Measurements from ENCODE around the gene C16orf95.
"Not testable (repeated sequence)": the region's sequence is repeated elsewhere in the genome, so short reads cannot be mapped to it uniquely, and the experiment has no call there.

C16orf95 gene

GRCh38 chr16:87286839-87287626 lies 30.2 kb downstream of the C16orf95 start:
- DNase-seq (ENCODE audit: low read depth): no peak

GRCh38 chr16:87284183-87284582 lies 33.0 kb downstream of the C16orf95 start:
- no peak for DNase-seq (ENCODE audit: low read depth)

- DNase-seq (ENCODE audit: low read depth): no peak
These were observed 38.0 kb downstream of the C16orf95 start for GRCh38 chr16:87279094-87279658.

GRCh38 chr16:87278191-87279093 lies 38.8 kb downstream of the C16orf95 start:
- DNase-seq (ENCODE audit: low read depth): no peak

GRCh38 chr16:87276924-87277323 lies 40.3 kb downstream of the C16orf95 start:
- DNase-seq (ENCODE audit: low read depth): no peak

- DNase-seq (ENCODE audit: low read depth): no peak
These were observed 41.0 kb downstream of the C16orf95 start for GRCh38 chr16:87276091-87276701.

- no peak for DNase-seq (ENCODE audit: low read depth)
These were observed 42.4 kb downstream of the C16orf95 start for GRCh38 chr16:87274794-87275193.

- no peak for DNase-seq (ENCODE audit: low read depth)
These were observed 43.6 kb downstream of the C16orf95 start for GRCh38 chr16:87273471-87274030.

- no peak for DNase-seq (ENCODE audit: low read depth)
These were observed 45.9 kb downstream of the C16orf95 start for GRCh38 chr16:87271256-87271655.

- DNase-seq (ENCODE audit: low read depth): no peak
These were observed 49.6 kb downstream of the C16orf95 start for GRCh38 chr16:87267566-87267965.

- DNase-seq (ENCODE audit: low read depth): no peak
These were observed 50.3 kb downstream of the C16orf95 start for GRCh38 chr16:87266846-87267245.

GRCh38 chr16:87265261-87265660 lies 51.9 kb downstream of the C16orf95 start:
- no peak for DNase-seq (ENCODE audit: low read depth)

- no peak for DNase-seq (ENCODE audit: low read depth)
These were observed 52.6 kb downstream of the C16orf95 start for GRCh38 chr16:87264634-87265033.

GRCh38 chr16:87263418-87264052 lies 53.7 kb downstream of the C16orf95 start:
- no peak for DNase-seq (ENCODE audit: low read depth)

- DNase-seq (ENCODE audit: low read depth): no peak
These were observed 57.8 kb downstream of the C16orf95 start for GRCh38 chr16:87259431-87259830.

- DNase-seq (ENCODE audit: low read depth): not testable (repeated sequence)
These were observed 58.5 kb downstream of the C16orf95 start for GRCh38 chr16:87258653-87259052.

GRCh38 chr16:87255866-87256265 lies 61.3 kb downstream of the C16orf95 start:
- no peak for DNase-seq (ENCODE audit: low read depth)

GRCh38 chr16:87254734-87255133 lies 62.5 kb downstream of the C16orf95 start:
- DNase-seq (ENCODE audit: low read depth): no peak

GRCh38 chr16:87254296-87254695 lies 62.9 kb downstream of the C16orf95 start:
- DNase-seq (ENCODE audit: low read depth): no peak

- DNase-seq (ENCODE audit: low read depth): no peak
These were observed 63.7 kb downstream of the C16orf95 start for GRCh38 chr16:87253536-87253935.
